Measurements from ENCODE around the gene DOCK6.

Gene DOCK6

GRCh38 chr19:11242864-11243797 is 19.2 kb downstream of the DOCK6 start:
- peak; percentile 95 for DNase-seq

DNA sequence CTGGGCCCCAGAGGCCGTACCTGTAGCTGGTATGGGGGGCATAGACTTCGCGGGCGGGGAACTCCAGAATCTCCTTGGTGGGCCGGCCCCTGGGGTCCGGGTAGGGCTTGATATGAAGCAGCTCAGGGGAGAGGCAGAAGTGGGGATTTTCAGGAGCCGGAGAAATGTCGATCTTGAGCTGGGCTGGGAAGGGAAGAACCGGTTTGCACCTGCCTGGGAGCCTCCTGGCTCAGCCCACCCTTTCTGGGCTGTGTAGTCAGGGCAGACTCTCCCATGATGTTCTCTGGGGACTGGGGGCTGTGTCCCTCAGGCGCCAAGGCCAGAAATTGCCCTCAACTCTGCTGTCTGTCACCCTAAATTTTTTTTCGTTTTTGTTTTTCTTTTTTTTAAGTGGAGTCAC is 20.3 kb downstream of the DOCK6 start:
- DNase-seq = no peak

GRCh38 chr19:11240008-11240444 is 22.3 kb downstream of the DOCK6 start:
- DNase-seq = no peak

DNA sequence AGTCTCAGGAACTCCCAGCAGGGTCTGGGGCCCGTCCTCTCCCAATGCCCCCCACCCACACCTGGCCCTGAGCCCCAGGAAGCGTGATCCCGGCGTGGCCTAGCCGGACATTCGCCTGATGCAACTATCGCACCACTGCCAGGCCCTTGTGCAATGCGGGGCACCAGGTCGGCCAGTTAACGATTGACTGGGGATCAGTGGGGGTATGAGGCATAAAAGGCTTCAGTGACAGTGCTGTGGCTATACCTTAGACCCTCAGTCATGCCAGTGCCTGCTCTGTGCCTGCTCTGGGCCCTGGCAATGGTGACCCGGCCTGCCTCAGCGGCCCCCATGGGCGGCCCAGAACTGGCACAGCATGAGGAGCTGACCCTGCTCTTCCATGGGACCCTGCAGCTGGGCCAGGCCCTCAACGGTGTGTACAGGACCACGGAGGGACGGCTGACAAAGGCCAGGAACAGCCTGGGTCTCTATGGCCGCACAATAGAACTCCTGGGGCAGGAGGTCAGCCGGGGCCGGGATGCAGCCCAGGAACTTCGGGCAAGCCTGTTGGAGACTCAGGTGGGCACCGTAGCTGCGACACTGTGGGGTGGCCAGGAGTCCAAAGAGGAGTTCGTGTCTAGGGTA is 22.8 kb downstream of the DOCK6 start, which contains the start of gene ANGPTL8:
Gene ANGPTL8 (plus strand): TSS at position 243 of the 624 bp plus-strand sequence. CDS start 19 bp downstream, at position 262.
- DNase-seq = no peak

DNA sequence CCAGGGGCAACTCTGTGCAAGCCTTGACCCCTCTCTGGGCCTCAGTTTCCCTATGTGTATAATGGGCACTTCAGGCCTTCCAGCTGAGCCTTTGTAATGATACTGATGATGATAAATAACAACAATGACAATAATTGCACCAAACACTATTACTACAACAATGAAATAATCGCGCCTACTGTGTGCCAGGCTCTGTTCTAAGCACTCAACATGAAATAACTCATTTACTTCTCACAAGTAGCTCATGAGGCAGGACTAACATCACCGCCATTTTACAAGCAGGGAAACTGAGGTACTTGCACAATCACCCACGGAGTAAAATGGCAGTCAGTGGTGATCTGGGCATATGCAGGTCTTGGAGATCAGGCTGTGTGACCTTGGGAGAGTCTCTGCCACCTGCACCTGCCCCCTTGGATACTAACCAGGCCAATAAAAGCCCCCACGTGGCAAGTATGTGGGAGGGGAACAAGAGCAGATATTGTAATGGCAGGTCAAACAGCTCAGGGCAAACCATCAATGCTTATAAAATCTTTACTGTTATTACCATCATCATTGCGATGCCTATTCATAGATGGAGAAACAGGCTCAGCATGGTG is 23.4 kb downstream of the DOCK6 start:
- no peak for DNase-seq

DNA sequence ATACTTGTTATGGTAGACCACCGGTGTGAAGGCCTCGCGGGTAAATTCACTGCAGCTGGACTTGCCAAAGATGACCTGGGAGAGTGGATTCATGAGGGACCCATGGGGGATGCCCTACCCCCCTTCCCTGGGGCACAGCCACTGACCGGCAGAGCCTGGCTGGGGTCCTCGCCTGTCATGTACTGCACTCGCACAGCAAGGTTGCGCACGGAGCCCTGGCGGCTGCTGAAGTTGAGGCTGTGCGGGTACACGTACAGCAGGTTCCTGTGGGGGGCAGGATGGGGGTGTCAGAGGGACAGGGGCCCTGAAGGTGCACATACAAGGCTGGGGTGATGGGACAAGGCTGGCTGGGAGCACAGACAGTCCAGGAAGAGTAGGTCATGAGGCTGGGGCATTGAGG is 24.3 kb downstream of the DOCK6 start:
- DNase-seq = no peak

DNA sequence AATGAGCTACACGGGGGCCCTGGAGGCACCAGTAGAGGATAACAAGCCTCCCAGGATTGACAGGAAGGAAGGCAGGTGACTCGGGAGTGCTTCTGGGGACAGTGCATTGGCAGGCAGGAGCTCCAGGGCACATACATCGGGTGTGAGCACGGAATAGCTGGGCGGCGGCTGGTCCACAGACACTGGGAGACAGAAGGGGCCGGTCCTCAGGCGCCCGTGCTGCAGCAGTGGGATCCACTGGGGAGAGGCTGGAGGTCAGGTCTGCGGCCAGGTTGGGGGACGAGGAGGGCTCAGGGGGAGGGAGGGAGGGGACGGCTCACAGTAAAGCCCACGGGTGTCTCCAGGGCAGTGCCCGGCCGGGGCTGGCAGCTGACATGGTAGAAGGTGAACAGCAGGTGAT is 25.0 kb downstream of the DOCK6 start:
- DNase-seq = no peak

DNA sequence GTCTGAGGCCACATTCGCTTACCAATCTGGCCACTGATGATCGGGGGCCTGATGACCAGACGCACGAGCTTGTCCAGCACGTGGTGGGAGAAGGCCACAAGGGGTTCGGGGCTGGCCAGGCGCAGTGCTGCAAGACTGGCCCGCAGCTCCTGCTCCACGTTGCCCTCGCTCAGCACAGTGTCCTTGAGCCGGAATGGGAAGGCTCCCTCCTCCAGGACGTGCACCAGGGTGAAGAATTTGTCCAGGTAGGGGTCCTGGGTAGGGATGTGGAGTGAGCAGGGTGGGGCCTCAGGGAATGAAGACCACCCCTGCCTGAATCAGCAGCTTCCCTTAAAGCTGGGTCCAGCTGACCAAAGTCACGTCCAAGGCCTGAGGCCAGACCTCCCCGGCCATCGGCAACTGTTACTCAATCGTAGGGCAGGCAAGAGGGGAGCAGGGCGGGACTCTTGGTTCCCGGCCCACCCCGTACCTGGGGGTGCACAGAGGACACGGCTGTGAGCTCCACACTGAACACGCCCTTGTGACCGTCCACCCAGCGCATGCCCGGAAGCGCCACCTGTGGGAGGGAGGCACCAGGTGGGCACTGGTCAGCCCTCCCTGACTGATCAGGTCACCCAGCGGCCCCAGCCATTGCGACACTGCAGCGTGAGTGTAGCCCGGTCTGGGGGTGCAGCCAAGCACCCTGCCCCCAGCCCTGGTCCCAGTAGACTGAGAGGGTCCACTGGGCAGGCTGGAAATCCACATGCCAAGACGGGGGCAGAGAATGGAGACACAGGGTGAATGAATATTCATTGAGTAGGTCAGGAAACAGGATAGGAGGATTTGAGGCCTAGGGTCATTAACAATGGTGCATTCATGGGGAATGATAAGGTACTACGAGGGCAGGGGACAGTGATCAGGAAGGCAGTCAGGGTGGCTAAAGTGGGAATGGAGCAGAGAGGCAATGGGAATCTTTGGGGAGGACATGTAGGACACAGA is 25.7 kb downstream of the DOCK6 start:
- no peak for DNase-seq

GRCh38 chr19:11234486-11235075 is 27.7 kb downstream of the DOCK6 start:
- no peak for DNase-seq

GRCh38 chr19:11233073-11233472 is 29.3 kb downstream of the DOCK6 start:
- DNase-seq = no peak

- DNase-seq = no peak
These were observed 29.8 kb downstream of the DOCK6 start for GRCh38 chr19:11232555-11232954.

DNA sequence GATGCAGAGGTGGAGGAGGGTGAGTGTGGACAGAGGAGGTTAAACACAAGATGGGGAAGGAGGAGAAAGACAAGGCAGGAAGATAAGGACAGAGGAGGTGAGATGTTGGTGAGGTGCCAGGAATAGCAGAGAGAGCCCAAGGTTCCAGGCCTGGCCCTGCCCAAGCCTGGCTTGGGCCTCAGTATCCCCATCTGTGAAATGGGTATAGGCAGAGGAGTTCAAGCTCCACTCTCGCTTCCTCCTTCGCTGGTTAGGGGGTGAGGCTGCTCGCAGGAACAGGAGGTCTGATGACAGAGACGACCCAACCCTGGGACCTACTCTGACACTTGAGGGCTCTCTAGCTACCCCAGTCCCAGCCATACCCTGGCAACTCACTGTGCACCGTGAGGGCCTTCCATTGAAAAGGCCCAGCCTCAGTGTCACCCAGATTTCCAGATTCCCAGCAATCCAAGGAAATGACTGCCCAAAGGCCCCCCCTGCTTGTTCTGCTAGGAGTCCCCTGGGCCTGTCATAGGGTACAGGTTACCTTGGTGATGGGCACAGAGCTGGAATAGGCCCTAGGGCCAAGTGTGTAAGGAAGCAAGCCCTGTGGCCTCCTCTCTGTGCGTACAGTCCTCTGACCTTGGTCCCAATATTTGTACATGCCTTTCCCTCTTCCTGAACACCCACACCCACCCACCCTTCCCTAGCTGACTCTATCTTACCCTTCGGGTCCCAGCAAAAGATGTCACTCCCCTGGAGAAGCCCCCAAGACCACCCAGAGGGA is 31.5 kb downstream of the DOCK6 start:
- no peak for DNase-seq

DNA sequence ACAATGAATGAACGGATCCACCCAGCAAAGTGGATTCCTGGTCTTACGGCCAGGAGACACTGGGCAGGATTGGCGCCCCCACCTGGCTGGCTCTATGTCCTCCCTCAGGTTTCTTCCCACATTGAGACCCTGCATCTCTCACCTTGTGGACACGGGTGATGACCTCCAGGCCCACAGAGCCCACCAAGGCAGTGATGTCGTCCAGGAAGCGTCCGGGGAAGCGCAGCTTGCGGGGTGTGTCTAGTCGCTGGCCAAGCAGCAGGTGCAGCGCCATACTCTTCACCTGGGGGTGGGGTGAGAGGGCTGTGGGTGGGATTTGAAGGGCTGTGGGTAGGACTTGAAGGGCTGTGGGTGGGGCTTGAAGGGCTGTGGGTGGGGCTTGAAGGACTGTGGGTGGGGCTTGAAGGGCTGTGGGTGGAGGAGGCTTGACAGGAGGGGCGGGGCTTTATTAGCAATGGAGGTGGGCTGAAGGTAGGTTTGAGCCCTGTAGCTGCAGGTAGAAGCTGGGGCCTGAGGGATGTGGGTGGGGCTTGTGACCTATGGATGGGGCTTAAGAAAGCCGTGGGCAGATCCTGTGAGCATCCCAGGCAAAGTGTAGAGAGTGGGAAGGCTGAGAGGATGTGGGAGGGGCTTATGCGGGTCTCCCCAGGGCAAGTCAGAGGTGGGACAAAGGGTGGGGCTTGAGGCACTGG is 35.0 kb downstream of the DOCK6 start:
- DNase-seq = no peak

DNA sequence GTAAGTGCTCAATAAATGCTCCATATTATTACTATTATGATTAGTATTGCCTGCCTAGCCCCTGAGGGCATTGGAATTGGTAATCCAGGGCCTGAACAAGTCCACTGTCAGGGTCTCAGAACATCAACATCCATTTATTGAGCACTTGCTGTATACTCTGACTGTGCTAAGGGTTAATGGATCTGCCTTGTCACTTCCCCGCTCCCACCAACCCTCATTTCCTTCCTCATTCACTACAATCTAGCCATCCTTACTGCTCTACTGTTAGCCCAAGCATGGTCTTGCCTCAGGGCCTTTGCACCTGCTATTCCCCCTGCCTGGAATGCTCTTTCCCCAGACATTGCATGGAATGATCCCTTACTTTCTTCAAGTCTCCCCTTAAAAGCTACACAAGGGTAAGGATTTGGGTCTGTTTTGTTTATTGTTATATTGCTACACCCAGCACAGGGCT is 35.6 kb downstream of the DOCK6 start:
- DNase-seq = no peak

DNA sequence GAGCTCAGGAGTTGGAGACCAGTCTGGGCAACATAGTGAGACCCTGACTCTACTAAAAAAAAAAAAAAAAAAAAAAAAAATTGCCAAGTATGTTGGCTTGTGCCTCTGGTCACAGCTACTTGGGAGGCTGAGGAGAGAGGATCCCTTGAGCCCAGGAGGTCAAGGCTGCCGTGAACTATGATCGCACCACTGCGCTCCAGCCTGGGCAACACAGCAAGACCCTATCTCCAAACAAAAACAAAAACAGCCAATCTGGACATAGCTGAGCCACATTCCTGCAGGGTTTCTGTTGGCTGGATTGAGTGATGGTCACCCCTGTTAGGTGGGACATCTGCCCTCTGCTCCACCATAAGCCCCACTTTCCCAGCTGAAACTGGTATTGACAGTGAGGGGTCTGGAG is 36.5 kb downstream of the DOCK6 start:
- DNase-seq = no peak

DNA sequence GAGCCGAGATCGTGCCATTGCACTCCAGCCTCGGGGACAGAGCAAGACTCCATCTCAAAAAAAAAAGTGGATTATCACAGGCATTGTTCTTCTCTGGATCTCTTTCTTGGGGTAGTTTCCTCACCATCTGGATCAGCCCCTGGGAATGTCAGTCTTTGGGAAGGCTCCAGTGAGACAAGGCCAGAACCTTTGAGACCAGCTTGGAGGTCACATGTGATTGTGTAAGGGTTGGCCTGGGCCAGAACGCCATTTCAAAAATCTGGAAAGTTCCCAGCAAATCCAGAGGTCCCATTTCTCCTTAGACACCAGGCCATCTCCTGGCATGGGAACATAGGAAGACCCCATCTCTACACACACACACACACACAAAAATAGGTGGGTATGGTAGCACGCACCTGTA is 37.2 kb downstream of the DOCK6 start:
- no peak for DNase-seq

DNA sequence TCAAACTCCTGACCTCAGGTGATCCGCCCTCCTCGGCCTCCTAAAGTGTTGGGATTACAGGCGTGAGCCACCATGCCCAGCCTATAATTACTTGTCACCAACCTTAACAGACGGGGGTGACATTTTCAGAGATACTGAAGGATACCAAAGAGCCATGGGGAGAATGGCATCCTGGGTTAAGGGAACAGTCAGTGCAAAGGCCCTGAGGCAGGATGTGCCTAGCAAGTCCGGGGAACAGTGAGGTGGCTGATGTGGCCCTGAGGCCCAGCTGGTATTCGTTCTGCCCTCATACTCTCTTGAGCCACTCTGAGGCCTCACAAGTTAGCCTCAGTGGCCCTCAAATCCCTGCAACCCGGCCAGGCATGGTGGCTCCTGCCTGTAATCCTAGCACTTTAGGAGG is 37.9 kb downstream of the DOCK6 start:
- no peak for DNase-seq

DNA sequence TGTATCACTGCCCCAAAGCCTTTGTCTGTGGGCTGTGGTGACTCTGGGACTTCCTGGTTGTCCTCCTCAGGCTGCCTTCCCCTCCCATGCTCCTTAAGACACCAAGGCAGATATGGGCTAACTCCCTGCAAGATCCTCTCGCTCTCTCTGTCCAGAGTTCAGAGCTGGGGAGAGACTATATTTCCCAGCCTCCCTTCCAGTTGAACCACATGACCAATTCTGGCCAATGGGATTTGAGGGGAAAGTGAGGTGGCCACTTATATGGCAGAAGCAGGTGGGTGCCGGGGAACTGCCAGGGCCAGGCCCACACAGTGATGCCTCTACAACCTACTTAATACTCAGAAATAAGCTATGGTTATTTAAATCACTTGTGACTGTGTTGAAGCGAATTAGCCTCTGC is 39.1 kb downstream of the DOCK6 start:
- DNase-seq = no peak

- no peak for DNase-seq
These were observed 41.2 kb downstream of the DOCK6 start for GRCh38 chr19:11221082-11221598.

DNA sequence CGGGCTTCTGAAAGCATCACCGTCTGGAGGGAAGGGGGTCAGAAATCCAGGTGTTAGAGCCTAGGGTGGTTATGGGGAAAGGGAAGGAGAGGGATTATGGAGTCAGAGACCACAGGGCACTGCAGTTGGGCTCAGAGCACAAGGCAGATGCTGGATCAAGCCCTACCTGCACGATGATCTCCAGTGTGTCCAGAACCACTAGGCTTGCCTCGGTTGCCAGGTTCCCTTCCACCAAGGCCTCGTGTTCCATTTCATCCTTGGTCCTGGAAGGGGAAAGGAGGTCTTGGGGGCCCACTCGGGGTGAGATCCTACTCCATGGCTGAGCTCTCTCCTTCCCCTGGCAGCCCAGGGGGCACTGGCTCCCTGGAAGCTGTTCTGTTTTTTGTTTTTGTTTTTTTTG is 47.9 kb downstream of the DOCK6 start:
- no peak for DNase-seq

- no peak for DNase-seq
These were observed 51.7 kb downstream of the DOCK6 start for GRCh38 chr19:11210656-11210928.
